Right renal pelvis (tissue), 4 donors: ENCODE data around the gene ANGPTL5. TPM values are rescaled to one million over a fixed set of nuclear protein-coding genes. Genes with fewer than 3 reads are reported as not detected.

Source experiments
- polyA plus RNA-seq, 4 donors: library from polyadenylated mRNA; unstranded; fragments of 120-200 nt; gene quantifications; one replicate each; pipeline ENCODE4 v1.2.1, GENCODE V29; 2013; ENCODE audit not compliant: insufficient read length in 4 of 4

ANGPTL5 gene
- polyA plus RNA-seq, 4 donors = 0.05 TPM; not detected in 3

Other genes with a start within 250 kb of the ANGPTL5 start
- gene CEP126, start 1.5 kb downstream of the ANGPTL5 start, polyA plus RNA-seq = 1 to 10 TPM; 3.7 to 5.2 (median 3.9) TPM
- 1 to 10 TPM; 5.4 to 7.0 (median 6.2) TPM for gene CFAP300, start 130.9 kb upstream of the ANGPTL5 start, polyA plus RNA-seq
- gene YAP1, start 193.9 kb upstream of the ANGPTL5 start, polyA plus RNA-seq = 100 to 1,000 TPM; 176 to 207 (median 200) TPM